SW 1271 (cell line): Measurements from ENCODE around the gene SSTR5.

Experiments used
- DNase-seq, 2 experiments: peaks; one replicate each; lab custom pipeline; 2025; lab: John Stamatoyannopoulos, UW

Gene SSTR5

GRCh38 chr16:1055557-1055924 lies 17.0 kb upstream of the SSTR5 start:
- DNase-seq = no peak

GRCh38 chr16:1056196-1056595 lies 16.4 kb upstream of the SSTR5 start:
- no peak for DNase-seq

GRCh38 chr16:1057252-1057932 lies 15.2 kb upstream of the SSTR5 start:
- no peak for DNase-seq

GRCh38 chr16:1058216-1058615 lies 14.3 kb upstream of the SSTR5 start:
- DNase-seq = no peak

- no peak for DNase-seq
Measured at GRCh38 chr16:1059310-1059709, 13.2 kb upstream of the SSTR5 start.

GRCh38 chr16:1060416-1061340 lies 11.9 kb upstream of the SSTR5 start:
- no peak for DNase-seq

- no peak for DNase-seq
Measured at GRCh38 chr16:1061769-1062505, 10.6 kb upstream of the SSTR5 start.

- no peak for DNase-seq
Measured at GRCh38 chr16:1062895-1063294, 9.7 kb upstream of the SSTR5 start.

GRCh38 chr16:1063728-1064127 lies 8.8 kb upstream of the SSTR5 start:
- no peak for DNase-seq

GRCh38 chr16:1065469-1066128 lies 6.9 kb upstream of the SSTR5 start:
- no peak for DNase-seq

GRCh38 chr16:1066584-1067172 lies 5.9 kb upstream of the SSTR5 start:
- DNase-seq = no peak

- no peak for DNase-seq
Measured at GRCh38 chr16:1067629-1068028, 4.9 kb upstream of the SSTR5 start.

GRCh38 chr16:1068451-1068850 lies 4.1 kb upstream of the SSTR5 start:
- DNase-seq = no peak

- no peak for DNase-seq
Measured at GRCh38 chr16:1069154-1069553, 3.4 kb upstream of the SSTR5 start.

- DNase-seq = no peak
Measured at GRCh38 chr16:1070084-1070863, 2.3 kb upstream of the SSTR5 start.

- DNase-seq = no peak
Measured at GRCh38 chr16:1070864-1071408, 1.6 kb upstream of the SSTR5 start.

GRCh38 chr16:1071561-1072225 lies 854 bp upstream of the SSTR5 start:
- no peak for DNase-seq

GRCh38 chr16:1073262-1073558 lies 663 bp downstream of the SSTR5 start:
- DNase-seq = no peak

- no peak for DNase-seq
Measured at GRCh38 chr16:1073566-1074378, 1.2 kb downstream of the SSTR5 start.

GRCh38 chr16:1074379-1074649 lies 1.8 kb downstream of the SSTR5 start:
- no peak for DNase-seq
